Measurements from ENCODE around the gene DTX2.
"Not testable (repeated sequence)": the region's sequence is repeated elsewhere in the genome, so short reads cannot be mapped to it uniquely, and the experiment has no call there.

Gene DTX2

DNA sequence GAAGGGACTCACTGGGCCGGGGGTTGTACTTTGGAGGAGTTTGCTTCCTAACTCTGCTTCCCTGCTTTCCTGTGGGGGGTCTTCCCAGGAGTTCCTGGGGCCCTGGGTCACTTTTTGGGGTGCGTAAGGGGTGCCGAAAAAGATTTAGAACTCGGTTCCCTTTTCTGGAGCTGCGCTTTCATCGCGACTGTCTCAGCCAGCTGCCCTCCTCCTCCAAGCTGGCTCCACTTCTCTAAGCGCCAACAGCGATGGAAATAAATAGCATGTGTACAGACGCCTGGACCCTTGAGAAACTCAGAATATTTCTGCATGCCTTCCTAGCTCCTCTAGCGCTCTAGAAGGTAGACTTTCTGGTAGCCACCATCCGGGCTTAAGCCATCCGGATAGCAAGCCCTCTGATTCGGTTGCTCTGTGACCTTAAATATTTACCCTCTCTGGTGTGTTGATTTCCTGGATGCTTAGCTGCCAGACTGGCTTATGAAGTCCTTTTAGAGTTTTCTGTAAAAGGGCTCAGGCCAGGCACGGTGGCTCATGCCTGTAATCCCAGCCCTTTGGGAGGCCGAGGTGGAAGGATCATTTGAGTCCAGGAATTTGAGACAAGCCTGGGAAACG is 868 bp downstream of the DTX2 start:
- H3K79me1 ChIP-seq (replicated peaks; ENCODE audit: low read length, poor library complexity, severe bottlenecking); DNase-seq; H3K27me3 ChIP-seq (ENCODE audit: control insufficient read depth in 1 of 2, insufficient read depth in 1 of 2, low read length in 2 of 2); H3K18ac ChIP-seq (ENCODE audit: low read depth in 1 of 2, low read length in 2 of 2); H3K4ac ChIP-seq (ENCODE audit: low read depth in 1 of 2, low read length in 2 of 2); H4K91ac ChIP-seq (ENCODE audit: low read length); H2BK5ac ChIP-seq (ENCODE audit: low read depth, low read length, poor library complexity, severe bottlenecking); H2AFZ ChIP-seq (ENCODE audit: low read depth, low read length); H4K8ac ChIP-seq (ENCODE audit: low read length); H2BK120ac ChIP-seq (ENCODE audit: low read depth, low read length); H3K23ac ChIP-seq (ENCODE audit: low read length in 2 of 2); H3K4me2 ChIP-seq (ENCODE audit: low read length, poor library complexity, severe bottlenecking); H3K36me3 ChIP-seq (ENCODE audit: control insufficient read depth in 1 of 2, insufficient read depth in 2 of 2, low read depth in 1 of 2, low read length in 2 of 2); H2AK5ac ChIP-seq (ENCODE audit: low read length, severe bottlenecking); H3K4me3 ChIP-seq (ENCODE audit: insufficient read depth in 1 of 2, low read depth in 1 of 2, low read length in 2 of 2); H3K14ac ChIP-seq (ENCODE audit: low read length in 2 of 2); H3K27ac ChIP-seq (ENCODE audit: low read length, poor library complexity, severe bottlenecking); H3K9me3 ChIP-seq (ENCODE audit: control insufficient read depth, low read length); H3K4me1 ChIP-seq (ENCODE audit: control insufficient read depth, insufficient read depth, low read depth, low read length); H2BK12ac ChIP-seq (ENCODE audit: low read length in 2 of 2); H3K9ac ChIP-seq (ENCODE audit: low read length); H2BK15ac ChIP-seq (ENCODE audit: low read depth, poor library complexity, severe bottlenecking): not testable (repeated sequence)
- no CpG with 5 or more reads among the region's 17 CpGs for WGBS

DNA sequence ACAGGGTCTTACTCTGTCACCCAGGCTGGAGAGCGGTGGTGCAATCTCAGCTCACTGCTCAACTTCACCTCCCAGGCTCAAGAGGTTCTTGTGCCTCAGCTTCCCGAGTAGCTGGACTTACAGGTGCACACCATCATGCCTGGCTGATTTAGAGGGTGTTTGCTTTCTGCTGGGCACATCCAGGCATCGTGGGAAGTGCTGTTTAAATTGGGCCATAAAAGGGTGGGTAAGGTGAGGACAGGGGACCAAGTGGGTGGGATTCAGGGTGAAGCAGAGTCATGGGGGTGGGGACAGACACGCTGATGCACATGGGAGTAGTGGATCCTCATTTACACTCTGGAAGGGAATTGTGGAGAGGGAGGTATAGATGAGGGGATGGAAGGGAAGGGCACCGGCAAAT is 3.5 kb downstream of the DTX2 start:
- 61% methylated on average over 2 of the region's 5 CpGs for WGBS
- H3K4me1 ChIP-seq (ENCODE audit: control insufficient read depth, insufficient read depth, low read depth, low read length); H2BK15ac ChIP-seq (ENCODE audit: low read depth, poor library complexity, severe bottlenecking); H3K23ac ChIP-seq (ENCODE audit: low read length in 2 of 2); H3K4me3 ChIP-seq (ENCODE audit: insufficient read depth in 1 of 2, low read depth in 1 of 2, low read length in 2 of 2); H3K18ac ChIP-seq (ENCODE audit: low read depth in 1 of 2, low read length in 2 of 2); H4K8ac ChIP-seq (ENCODE audit: low read length); H3K14ac ChIP-seq (ENCODE audit: low read length in 2 of 2); H2BK5ac ChIP-seq (ENCODE audit: low read depth, low read length, poor library complexity, severe bottlenecking); H2AFZ ChIP-seq (ENCODE audit: low read depth, low read length); H3K9ac ChIP-seq (ENCODE audit: low read length); H3K4me2 ChIP-seq (ENCODE audit: low read length, poor library complexity, severe bottlenecking); H4K91ac ChIP-seq (ENCODE audit: low read length); H2AK5ac ChIP-seq (ENCODE audit: low read length, severe bottlenecking); H3K27me3 ChIP-seq (ENCODE audit: control insufficient read depth in 1 of 2, insufficient read depth in 1 of 2, low read length in 2 of 2); H3K4ac ChIP-seq (ENCODE audit: low read depth in 1 of 2, low read length in 2 of 2); H2BK120ac ChIP-seq (ENCODE audit: low read depth, low read length); H3K9me3 ChIP-seq (ENCODE audit: control insufficient read depth, low read length); H2BK12ac ChIP-seq (ENCODE audit: low read length in 2 of 2); H3K36me3 ChIP-seq (ENCODE audit: control insufficient read depth in 1 of 2, insufficient read depth in 2 of 2, low read depth in 1 of 2, low read length in 2 of 2); DNase-seq; H3K27ac ChIP-seq (ENCODE audit: low read length, poor library complexity, severe bottlenecking); H3K79me1 ChIP-seq (replicated peaks; ENCODE audit: low read length, poor library complexity, severe bottlenecking): not testable (repeated sequence)

DNA sequence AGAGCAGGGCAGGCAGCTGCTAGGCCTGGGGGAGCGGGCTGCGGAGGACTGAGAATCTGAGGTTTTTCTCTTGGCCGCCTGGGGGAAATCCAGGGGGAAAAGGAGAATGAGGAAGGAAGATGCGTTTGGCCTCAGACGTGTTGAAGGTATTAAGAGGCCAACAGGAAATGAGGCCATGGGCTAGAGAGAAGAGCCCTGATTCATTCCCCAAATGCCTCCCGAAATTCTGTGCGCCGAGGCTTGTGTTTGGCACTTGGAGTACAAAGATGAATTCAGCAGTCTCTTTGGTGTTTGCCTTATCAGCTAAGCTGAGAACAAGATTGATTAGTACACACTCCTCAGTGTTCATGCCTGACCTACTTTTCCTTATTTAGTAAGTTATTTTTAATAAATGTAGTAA is 4.4 kb downstream of the DTX2 start:
- H3K4me3 ChIP-seq (ENCODE audit: insufficient read depth in 1 of 2, low read depth in 1 of 2, low read length in 2 of 2); H3K79me1 ChIP-seq (replicated peaks; ENCODE audit: low read length, poor library complexity, severe bottlenecking); H2BK12ac ChIP-seq (ENCODE audit: low read length in 2 of 2); H3K4ac ChIP-seq (ENCODE audit: low read depth in 1 of 2, low read length in 2 of 2); H4K91ac ChIP-seq (ENCODE audit: low read length); H2BK120ac ChIP-seq (ENCODE audit: low read depth, low read length); DNase-seq; H3K9ac ChIP-seq (ENCODE audit: low read length); H3K27me3 ChIP-seq (ENCODE audit: control insufficient read depth in 1 of 2, insufficient read depth in 1 of 2, low read length in 2 of 2); H3K23ac ChIP-seq (ENCODE audit: low read length in 2 of 2); H2BK15ac ChIP-seq (ENCODE audit: low read depth, poor library complexity, severe bottlenecking); H3K4me1 ChIP-seq (ENCODE audit: control insufficient read depth, insufficient read depth, low read depth, low read length); H2BK5ac ChIP-seq (ENCODE audit: low read depth, low read length, poor library complexity, severe bottlenecking); H3K4me2 ChIP-seq (ENCODE audit: low read length, poor library complexity, severe bottlenecking); H3K14ac ChIP-seq (ENCODE audit: low read length in 2 of 2); H3K27ac ChIP-seq (ENCODE audit: low read length, poor library complexity, severe bottlenecking); H3K9me3 ChIP-seq (ENCODE audit: control insufficient read depth, low read length); H4K8ac ChIP-seq (ENCODE audit: low read length); H3K18ac ChIP-seq (ENCODE audit: low read depth in 1 of 2, low read length in 2 of 2); H2AK5ac ChIP-seq (ENCODE audit: low read length, severe bottlenecking); H2AFZ ChIP-seq (ENCODE audit: low read depth, low read length); H3K36me3 ChIP-seq (ENCODE audit: control insufficient read depth in 1 of 2, insufficient read depth in 2 of 2, low read depth in 1 of 2, low read length in 2 of 2): not testable (repeated sequence)
- no CpG with 5 or more reads among the region's 8 CpGs for WGBS

DNA sequence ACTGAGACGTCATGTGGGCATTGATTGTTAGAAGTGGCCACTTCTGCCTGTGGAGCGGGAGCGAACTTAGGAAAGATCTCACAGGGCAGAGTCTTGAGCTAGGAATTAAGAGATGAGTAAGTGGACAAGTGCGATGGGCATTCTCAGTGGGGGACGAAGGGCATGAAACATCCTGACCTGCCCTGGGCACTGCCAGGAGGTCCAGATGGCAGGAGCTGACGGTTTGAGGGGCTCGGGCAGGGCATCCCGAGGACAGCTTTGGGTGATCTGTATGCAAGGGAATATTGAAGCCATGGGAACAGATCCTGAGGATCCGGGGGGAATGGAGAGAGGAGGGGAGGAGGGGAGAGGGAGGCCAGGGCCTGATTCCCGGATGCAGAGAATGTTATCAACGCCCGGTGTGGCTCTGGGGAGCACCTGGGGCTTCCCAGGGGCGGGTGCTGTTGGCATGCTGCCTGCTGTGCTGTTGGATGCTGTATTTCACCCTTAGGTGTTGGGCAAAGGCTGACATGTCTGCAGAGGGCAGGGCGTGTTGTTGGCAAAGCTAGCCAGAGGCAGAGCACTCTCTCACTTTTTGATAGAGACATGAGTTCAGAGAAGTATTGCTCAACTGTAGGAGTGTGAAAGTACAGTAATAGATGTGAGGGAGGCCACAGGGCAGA is 6.4 kb downstream of the DTX2 start:
- H3K9me3 ChIP-seq (ENCODE audit: control insufficient read depth, low read length); H2AFZ ChIP-seq (ENCODE audit: low read depth, low read length); H3K4ac ChIP-seq (ENCODE audit: low read depth in 1 of 2, low read length in 2 of 2); H2BK5ac ChIP-seq (ENCODE audit: low read depth, low read length, poor library complexity, severe bottlenecking); H3K14ac ChIP-seq (ENCODE audit: low read length in 2 of 2); H3K36me3 ChIP-seq (ENCODE audit: control insufficient read depth in 1 of 2, insufficient read depth in 2 of 2, low read depth in 1 of 2, low read length in 2 of 2); H3K9ac ChIP-seq (ENCODE audit: low read length); H3K18ac ChIP-seq (ENCODE audit: low read depth in 1 of 2, low read length in 2 of 2); H4K8ac ChIP-seq (ENCODE audit: low read length); H2BK15ac ChIP-seq (ENCODE audit: low read depth, poor library complexity, severe bottlenecking); H3K4me3 ChIP-seq (ENCODE audit: insufficient read depth in 1 of 2, low read depth in 1 of 2, low read length in 2 of 2); H3K23ac ChIP-seq (ENCODE audit: low read length in 2 of 2); H3K27ac ChIP-seq (ENCODE audit: low read length, poor library complexity, severe bottlenecking); H3K4me2 ChIP-seq (ENCODE audit: low read length, poor library complexity, severe bottlenecking); DNase-seq; H2AK5ac ChIP-seq (ENCODE audit: low read length, severe bottlenecking); H4K91ac ChIP-seq (ENCODE audit: low read length); H2BK12ac ChIP-seq (ENCODE audit: low read length in 2 of 2); H3K4me1 ChIP-seq (ENCODE audit: control insufficient read depth, insufficient read depth, low read depth, low read length); H2BK120ac ChIP-seq (ENCODE audit: low read depth, low read length); H3K79me1 ChIP-seq (replicated peaks; ENCODE audit: low read length, poor library complexity, severe bottlenecking); H3K27me3 ChIP-seq (ENCODE audit: control insufficient read depth in 1 of 2, insufficient read depth in 1 of 2, low read length in 2 of 2): not testable (repeated sequence)
- WGBS, result 85% methylated on average over 6 of the region's 14 CpGs

Data from mesenchymal stem cell (in vitro differentiated cells and primary cell).